Measurements from ENCODE around the gene NR5A2.
"Not testable (repeated sequence)": the region's sequence is repeated elsewhere in the genome, so short reads cannot be mapped to it uniquely, and the experiment has no call there.

Gene NR5A2

DNA sequence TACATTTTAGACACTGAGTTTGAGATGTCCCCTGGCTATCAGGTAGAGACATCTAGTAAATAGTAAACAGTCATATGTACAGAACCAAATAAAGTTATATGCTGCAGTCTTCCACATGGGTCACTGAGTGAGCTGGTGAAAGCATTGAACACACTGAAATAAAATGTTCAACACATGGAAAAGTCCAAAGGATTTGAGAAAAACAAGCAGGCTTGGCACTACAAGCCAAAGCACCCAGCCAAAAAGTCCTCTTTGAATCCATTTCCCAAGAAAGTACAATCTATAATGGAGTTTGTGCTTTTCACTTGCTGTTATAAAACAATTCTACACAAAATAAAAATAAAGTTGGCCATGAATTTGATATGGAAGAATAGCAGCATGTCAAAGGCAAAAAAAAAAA is 135.4 kb downstream of the NR5A2 start:
- no peak for DNase-seq (ENCODE audit: low read depth, low spot score)

- DNase-seq (ENCODE audit: low read depth, low spot score) = no peak
Observed at GRCh38 chr1:200163911-200164310, 136.4 kb downstream of the NR5A2 start.

- no peak for DNase-seq (ENCODE audit: low read depth, low spot score)
Observed at GRCh38 chr1:200165493-200166220, 138.1 kb downstream of the NR5A2 start.

GRCh38 chr1:200166411-200166810 is 138.9 kb downstream of the NR5A2 start:
- DNase-seq (ENCODE audit: low read depth, low spot score) = no peak

GRCh38 chr1:200168926-200169325 is 141.4 kb downstream of the NR5A2 start:
- no peak for DNase-seq (ENCODE audit: low read depth, low spot score)

DNA sequence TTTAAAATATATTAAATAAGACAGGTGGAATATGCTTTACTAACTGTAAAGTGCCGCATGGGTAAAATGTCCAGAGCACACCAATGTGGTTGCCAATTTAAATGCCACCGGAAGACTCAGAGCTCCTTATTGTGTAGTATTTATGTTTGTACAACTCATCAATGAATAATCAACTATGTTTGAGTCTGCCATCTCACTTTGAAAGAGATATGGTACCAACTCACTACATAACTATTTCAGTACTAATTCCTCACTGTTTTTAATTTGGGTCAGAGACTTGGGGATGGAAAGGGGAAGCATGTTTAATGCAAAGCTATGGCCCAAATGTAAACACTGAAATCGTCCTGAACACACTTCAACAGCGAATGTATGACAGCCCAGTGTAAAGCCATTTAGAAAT is 144.8 kb downstream of the NR5A2 start:
- DNase-seq (ENCODE audit: low read depth, low spot score) = no peak

DNA sequence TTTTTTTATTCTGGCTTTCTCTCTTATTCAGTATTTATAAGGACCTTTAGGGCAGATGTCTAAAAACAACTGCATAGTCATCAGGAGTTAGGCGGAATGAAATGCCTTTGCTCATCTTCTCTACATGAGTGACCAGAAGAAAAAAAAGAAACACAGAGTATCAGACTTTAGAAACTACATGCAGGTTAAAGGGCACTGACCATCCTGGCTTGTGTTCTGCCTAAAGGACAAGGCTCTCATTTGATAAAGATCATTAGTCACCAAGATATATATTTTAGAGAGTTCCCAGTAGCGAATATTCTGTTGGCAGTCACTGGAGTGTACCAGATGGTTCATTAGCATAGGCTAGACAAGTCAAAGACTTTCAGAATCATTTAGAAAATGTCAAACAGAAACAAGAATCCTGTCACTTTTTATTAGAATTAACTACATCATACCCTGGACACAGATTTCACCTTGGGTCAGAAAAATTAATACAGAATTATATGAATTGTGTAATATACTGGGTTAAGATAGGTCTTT is 145.6 kb downstream of the NR5A2 start:
- no peak for DNase-seq (ENCODE audit: low read depth, low spot score)

DNA sequence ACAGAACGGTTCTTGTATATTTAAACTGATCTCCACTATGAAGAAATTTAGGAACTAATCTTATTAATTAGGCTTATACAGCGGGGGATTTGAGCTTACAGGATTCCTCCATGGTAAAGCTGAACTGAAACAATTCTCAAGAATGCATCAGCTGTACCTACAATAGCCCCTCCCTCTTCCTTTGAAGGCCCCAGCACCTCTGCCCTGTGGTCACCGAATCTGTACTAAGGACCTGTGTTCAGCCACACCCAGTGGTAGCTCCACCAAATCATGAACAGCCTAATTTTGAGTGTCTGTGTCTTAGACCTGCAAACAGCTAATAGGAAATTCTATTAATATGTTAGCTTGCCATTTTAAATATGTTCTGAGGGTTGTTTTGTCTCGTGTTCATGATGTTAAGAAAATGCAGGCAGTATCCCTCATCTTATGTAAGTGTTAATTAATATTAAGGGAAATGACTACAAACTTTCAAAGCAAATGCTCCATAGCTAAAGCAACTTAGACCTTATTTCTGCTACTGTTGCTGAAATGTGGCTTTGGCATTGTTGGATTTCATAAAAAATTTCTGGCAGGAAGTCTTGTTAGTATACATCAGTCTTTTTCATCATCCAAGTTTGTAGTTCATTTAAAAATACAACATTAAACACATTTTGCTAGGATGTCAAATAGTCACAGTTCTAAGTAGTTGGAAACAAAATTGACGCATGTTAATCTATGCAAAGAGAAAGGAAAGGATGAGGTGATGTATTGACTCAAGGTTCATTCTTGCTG is 147.2 kb downstream of the NR5A2 start:
- no peak for DNase-seq (ENCODE audit: low read depth, low spot score)

GRCh38 chr1:200176181-200176580 is 148.7 kb downstream of the NR5A2 start:
- DNase-seq (ENCODE audit: low read depth, low spot score) = no peak

DNA sequence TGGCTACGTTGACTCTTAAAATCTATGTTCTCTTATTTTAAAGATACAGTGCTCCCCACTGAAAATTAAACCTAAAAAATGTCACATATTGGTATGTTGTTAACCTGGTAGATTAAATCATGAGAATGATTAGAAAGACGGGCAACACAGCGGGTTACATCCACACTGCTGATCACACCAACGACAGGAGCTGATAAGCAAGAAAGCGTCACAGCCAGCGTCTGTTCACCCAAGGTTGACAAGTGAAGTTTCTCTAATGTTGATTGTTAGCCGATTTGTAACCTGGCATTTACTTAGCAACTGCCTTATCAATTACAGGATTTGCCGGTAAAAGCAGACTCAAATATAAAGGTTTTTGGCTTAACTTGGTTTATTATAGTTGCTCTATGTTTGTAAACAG is 149.3 kb downstream of the NR5A2 start:
- DNase-seq (ENCODE audit: low read depth, low spot score) = no peak

DNA sequence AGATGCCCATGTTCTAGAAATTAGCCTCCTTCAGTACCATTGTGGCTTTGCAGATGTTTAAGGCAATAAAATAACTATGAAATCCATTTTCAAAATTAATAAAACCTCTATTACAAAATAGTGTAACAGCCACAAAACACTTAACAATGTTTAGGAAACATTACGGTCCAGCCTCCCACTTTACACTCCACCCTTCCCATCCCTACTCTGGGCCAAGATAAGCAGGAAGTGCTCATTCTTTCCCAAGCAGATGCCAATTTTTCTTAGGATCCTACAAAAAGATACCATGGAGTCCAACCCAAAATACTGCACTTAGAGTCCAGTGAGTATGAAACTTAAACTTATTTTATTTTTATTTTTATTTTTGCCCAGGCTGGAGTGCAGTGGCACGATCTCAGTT is 150.8 kb downstream of the NR5A2 start:
- no peak for DNase-seq (ENCODE audit: low read depth, low spot score)

DNA sequence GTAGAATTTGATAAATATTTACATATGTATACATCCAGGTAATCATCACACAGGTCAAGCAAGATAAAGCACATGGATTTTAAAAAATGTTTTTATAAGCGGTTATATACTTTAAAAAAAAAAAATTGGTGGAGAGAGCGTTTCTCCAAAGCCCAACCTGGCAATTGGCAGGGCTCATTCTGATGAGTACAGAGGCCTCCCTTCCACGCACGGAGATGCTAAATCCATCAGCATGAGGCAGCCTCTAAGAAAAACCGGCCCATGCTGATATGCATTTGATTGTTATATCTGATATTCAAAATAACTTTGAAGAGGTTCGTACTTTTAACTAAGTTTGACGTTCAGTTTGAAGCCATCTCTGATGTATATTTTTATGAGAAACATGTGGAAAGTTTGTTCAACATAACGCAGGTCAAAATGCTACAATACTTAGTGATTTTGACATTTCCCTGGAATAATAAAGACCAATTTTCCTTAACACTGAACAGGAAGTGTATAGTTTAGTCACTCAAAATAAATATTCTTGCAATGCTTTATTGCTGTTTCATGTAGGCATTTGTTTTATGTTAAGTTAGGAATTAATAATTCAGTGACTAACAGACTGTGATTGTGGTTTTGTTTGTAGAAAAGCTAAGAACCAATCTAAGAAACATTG is 151.7 kb downstream of the NR5A2 start:
- no peak for DNase-seq (ENCODE audit: low read depth, low spot score)

DNA sequence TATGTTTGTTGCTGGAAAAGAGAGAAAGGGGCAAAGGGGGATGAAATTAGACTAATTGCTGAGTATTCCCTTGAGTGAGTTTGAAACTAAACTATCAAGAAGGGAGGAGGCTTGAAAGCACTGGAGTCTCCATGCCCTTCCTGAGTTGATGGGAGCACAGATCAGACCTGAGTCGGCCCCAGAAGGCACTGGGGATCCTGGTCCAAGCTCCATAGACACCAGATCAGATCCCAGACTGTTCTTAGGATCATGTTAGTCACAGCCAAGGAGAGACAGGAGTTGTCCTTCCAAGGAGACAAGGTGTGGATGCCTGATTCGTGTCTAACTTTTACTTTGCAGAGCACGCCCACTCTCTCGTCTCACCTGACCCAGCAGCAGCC is 152.3 kb downstream of the NR5A2 start:
- no peak for DNase-seq (ENCODE audit: low read depth, low spot score)

- DNase-seq (ENCODE audit: low read depth, low spot score) = no peak
Observed at GRCh38 chr1:200180821-200181220, 153.3 kb downstream of the NR5A2 start.

DNA sequence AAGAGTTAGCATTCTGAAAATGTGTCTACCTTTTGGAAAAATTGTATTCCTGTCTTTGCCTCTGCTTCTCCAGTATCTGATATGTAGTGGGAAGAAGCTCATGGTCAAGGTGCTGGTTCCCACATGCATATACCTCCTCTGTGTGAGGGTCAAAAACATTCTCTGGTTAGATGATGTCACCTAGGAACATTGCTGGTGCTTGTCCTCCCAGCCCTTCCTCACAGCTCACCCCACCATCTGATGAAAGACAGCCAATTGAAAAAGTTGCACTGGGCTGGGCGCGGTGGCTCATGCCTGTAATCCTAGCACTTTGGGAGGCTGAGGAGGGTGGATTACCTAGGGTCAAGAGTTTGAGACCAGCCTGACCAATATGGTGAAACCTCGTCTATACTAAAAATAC is 154.4 kb downstream of the NR5A2 start:
- no peak for DNase-seq (ENCODE audit: low read depth, low spot score)

- DNase-seq (ENCODE audit: low read depth, low spot score) = no peak
Observed at GRCh38 chr1:200182701-200183100, 155.2 kb downstream of the NR5A2 start.

DNA sequence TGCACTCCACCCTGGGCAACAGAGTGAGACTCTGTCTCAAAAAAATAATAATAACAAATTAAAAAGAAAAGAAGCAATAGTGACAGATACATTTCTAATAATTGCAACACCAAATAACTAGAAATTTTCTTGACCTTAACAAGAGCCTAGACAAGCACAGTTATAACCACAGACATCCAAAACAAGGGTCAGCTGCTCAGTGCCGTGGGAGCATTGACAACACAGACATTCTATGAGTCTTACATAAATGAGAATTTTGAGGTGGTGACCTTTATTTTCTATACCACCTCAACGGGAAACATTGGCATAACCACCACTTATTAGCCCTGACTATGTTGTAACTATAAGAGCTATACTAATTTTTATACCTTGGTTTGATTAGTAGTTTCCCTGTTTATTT is 156.1 kb downstream of the NR5A2 start:
- DNase-seq (ENCODE audit: low read depth, low spot score) = no peak

DNA sequence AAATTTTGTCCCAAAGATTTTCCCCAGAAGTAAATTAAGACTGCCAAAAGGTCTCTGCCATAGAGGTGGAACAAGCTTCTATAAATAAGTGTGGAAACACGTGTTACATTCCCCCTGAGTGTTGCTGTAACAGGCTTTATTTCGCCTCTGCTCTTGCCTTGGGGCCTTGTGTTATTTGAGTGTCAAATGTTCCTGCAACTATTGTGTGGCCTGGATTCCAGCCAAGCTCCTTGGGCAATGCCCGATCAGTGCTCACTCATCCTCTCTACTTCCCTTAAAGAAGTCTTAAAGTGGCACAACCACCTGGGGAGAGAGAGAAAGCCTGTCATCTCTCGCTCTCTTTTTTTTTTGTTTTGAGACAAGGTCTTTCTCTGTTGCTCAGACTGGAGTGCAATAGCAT is 156.7 kb downstream of the NR5A2 start:
- DNase-seq (ENCODE audit: low read depth, low spot score) = no peak

DNA sequence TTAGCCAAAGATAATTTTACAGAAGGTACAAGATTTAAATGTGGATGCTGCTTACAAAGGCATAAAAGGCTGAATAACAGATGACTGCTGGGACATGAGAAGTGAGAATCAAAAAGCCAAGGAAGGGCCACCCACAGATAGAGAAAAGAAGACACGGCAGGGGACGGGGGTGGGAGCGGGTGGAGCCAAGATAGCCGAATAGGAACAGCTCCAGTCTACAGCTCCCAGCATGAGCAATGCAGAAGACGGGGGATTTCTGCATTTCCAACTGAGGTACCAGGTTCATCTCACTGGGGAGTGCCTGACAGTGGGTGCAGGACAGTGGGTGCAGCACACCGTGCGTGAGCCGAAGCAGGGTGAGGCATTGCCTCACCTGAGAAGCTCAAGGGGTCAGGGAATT is 157.7 kb downstream of the NR5A2 start:
- not testable (repeated sequence) for DNase-seq (ENCODE audit: low read depth, low spot score)

GRCh38 chr1:200187332-200187731 is 159.8 kb downstream of the NR5A2 start:
- not testable (repeated sequence) for DNase-seq (ENCODE audit: low read depth, low spot score)

DNA sequence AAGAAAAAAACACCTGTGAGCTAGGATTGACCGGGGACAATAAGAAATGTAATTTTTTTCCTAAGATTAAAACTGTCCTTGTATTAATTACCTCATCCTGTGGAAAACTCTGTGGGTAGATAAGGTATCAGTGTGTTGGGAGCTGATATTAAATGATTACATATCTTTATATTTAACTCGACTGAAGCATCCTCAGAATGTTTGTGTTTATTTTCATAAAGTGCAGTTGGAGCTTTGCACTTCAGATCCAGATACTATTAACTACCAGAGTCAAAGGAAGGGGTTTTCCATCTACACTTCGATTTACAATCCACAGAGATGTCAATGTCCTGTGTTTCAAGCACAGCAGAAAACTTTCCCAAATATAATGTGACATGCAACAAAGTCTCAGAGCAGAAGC is 164.5 kb downstream of the NR5A2 start:
- DNase-seq (ENCODE audit: low read depth, low spot score) = no peak

DNA sequence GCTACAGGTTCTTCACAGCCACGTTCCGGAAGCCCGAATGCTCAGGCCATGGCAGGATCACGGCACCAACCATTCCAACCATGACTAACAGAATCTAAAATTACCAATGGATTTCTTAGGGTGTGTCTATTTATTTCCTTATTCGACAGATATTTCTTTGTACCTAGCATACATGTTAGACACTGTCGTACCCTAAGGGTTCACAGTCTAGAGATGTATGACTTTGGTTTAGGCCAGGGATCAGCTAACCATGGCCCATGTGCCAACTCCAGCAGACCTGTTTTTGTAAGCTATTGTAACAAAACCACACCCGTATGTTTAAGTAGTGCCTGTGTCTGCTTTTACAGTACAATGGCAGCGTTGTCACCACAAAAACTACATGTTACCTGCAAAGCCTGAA is 167.0 kb downstream of the NR5A2 start:
- DNase-seq (ENCODE audit: low read depth, low spot score) = no peak

GRCh38 chr1:200198236-200198635 is 170.7 kb downstream of the NR5A2 start:
- DNase-seq (ENCODE audit: low read depth, low spot score) = peak; percentile 45
